ENCODE results near the gene ZNF84.

ZNF84 gene

GRCh38 chr12:133037207-133038005, at the start of gene ZNF84:
TSS of gene ZNF84 (plus strand) at chr12:133037509. CDS start at chr12:133041468, 3,959 bp downstream.
- DNase-seq = peak; percentile 96

- no peak for DNase-seq
Observed at GRCh38 chr12:132998741-132999140, 38.6 kb upstream of the ZNF84 start.

GRCh38 chr12:133010657-133011297, 26.5 kb upstream of the ZNF84 start:
- DNase-seq = no peak

GRCh38 chr12:133023566-133023965, 13.7 kb upstream of the ZNF84 start:
- DNase-seq = no peak

GRCh38 chr12:133026996-133027395, 10.3 kb upstream of the ZNF84 start:
- no peak for DNase-seq

- DNase-seq = no peak
Observed at GRCh38 chr12:133038118-133038709, 905 bp downstream of the ZNF84 start.

- DNase-seq = no peak
Observed at GRCh38 chr12:133046698-133047097, 9.4 kb downstream of the ZNF84 start.

- DNase-seq = no peak
Observed at GRCh38 chr12:133057446-133057845, 20.1 kb downstream of the ZNF84 start.

GRCh38 chr12:133058203-133059113, 21.1 kb downstream of the ZNF84 start:
- DNase-seq = no peak

GRCh38 chr12:133061954-133062353, 24.6 kb downstream of the ZNF84 start:
- no peak for DNase-seq

- DNase-seq = no peak
Observed at GRCh38 chr12:133063556-133063955, 26.2 kb downstream of the ZNF84 start.

GRCh38 chr12:133073836-133074235, 36.5 kb downstream of the ZNF84 start:
- no peak for DNase-seq

GRCh38 chr12:133080026-133080367, 42.7 kb downstream of the ZNF84 start:
- peak; percentile 94 for DNase-seq

GRCh38 chr12:133080368-133081158, 43.3 kb downstream of the ZNF84 start, which contains the start of gene ZNF140:
TSS of gene ZNF140 (plus strand) at chr12:133080923. CDS start at chr12:133081321, 398 bp downstream.
- DNase-seq = peak; percentile 93

- DNase-seq = peak; percentile 3
Observed at GRCh38 chr12:133081159-133081780, 44.0 kb downstream of the ZNF84 start.

- DNase-seq = no peak
Observed at GRCh38 chr12:133083345-133083744, 46.0 kb downstream of the ZNF84 start.

- no peak for DNase-seq
Observed at GRCh38 chr12:133105620-133106019, 68.3 kb downstream of the ZNF84 start.

- no peak for DNase-seq
Observed at GRCh38 chr12:133106253-133106652, 68.9 kb downstream of the ZNF84 start.

GRCh38 chr12:133107121-133107520, 69.8 kb downstream of the ZNF84 start:
- DNase-seq = no peak

GRCh38 chr12:133108150-133108549, 70.8 kb downstream of the ZNF84 start:
- no peak for DNase-seq
